Activated T-helper 1 cell treated with Interleukin-2 at 50 U/mL for 16 hours (primary cell): ENCODE measurements around the gene ZCCHC12.

ENCODE experiments used
- DNase-seq: peaks from one replicate; pipeline ENCODE4 v3.0.0-alpha.2; 2020; ENCODE audit warnings: low read depth

The ZCCHC12 gene

GRCh38 chrX:118872102-118872566, 48.5 kb downstream of the ZCCHC12 start:
- no peak for DNase-seq
